Loucy (cell line): ENCODE data around the gene ALG1L2.
"Not testable (repeated sequence)": the region's sequence is repeated elsewhere in the genome, so short reads cannot be mapped to it uniquely, and the experiment has no call there.

Experiments used
- CTCF ChIP-seq: fragments of 200-600 bp; sonication (generic); conservative IDR thresholded peaks from 2 replicates; pipeline ENCODE4 v1.5.1; 2014; ENCODE audit warnings: mild to moderate bottlenecking, antibody characterized with exemption, low read length
- EZH2phosphoT487 ChIP-seq: fragments of 200-600 bp; IDR thresholded peaks from 2 replicates; pipeline ENCODE4 v1.6.1; 2018; ENCODE audit warnings: antibody characterized with exemption, mild to moderate bottlenecking, moderate library complexity, borderline replicate concordance

DNA sequence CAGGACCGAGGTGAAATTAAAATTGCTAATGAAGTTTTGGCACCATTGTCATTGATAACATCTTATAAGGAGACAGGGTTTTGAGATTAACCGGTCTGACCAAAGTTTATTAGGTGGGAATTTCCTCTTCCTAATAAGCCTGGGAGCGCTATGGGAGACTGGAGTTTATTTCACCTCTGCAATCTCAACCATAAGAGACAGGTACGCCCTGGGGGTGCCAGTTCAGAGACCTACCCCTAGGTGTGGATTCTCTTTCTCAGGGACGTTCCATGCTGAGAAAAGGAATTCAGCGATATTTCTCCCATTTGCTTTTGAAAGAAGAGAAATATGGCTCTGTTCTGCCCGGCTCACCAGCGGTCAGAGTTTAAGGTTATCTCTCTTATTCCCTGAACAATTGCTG, 57.4 kb downstream of the ALG1L2 start:
- TF ChIP-seq EZH2phosphoT487, CTCF: not testable (repeated sequence)
